GM21367 (cell line): ENCODE results near the gene TMEM135.

Experiments
- ATAC-seq: cut with Tn5 transposase; IDR thresholded peaks from one replicate; pipeline ENCODE4 v1.9.1; 2021; ENCODE audit not compliant: unreplicated experiment

The TMEM135 gene

DNA sequence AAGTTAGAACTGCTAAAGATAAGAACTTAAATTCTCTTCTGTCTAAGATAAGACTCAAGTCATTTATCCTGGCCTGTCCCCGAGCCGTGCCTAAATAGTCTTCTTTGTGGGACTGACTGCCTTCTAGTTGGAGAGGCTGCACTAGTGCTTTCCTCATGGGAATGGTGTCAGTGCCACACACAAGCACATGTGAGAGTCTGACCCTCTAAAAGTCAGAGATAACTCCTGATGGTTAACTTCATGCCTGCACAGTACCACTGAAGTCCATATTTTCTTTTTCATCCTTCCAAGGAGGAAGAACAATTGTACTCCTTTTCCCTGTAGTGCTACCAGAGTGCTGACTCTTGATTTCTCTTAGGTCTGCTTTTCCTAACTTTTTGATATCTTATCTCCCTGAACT lies 309.7 kb downstream of the TMEM135 start:
- no peak for ATAC-seq

GRCh38 chr11:87347854-87348253 lies 310.1 kb downstream of the TMEM135 start:
- no peak for ATAC-seq

- no peak for ATAC-seq
Measured at GRCh38 chr11:87351676-87352075, 313.9 kb downstream of the TMEM135 start.

DNA sequence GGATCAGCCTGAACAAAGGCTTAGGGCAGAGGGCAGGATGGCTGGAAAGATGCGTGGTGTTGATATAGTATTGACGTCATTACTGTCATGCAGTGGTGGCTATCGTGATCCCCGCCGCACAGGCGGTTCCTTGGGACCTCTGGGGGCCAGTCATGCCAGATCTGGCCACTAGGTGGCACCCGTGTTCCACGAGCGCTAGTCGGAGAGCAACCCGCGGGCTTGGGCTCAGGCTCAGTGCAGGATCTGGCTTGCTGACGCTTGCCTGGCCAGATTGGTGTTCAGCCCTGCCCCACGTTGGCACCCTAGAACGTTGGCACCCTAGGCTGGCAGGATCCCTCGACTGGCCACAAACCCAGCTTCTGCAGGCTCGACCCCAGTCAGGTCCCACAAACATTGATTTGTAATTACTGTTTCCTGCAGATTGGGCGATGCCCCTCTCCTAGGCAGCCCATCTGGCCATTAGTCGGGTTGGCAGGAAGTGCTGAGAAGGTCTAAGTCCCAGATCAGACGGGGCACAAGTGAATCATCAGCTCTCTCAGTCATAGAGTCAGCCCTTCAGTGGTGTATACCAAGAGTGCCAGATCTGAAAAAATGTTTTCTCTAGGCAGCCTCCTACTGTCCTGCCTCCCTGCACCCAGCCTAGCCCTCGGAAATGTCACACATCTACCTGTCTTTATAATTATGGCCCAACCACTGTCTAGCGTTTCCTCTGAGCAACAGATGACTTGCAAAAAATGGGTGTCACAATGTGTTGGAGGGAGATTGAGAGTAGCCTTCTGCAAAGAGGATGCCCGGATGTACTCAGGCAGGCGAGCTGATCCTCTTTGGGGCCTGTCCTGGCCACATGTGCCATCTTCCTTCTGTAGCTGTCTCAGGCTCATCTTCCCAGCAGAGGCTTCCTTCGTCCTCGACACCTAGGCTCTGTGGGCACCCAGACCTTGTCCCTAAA lies 315.3 kb downstream of the TMEM135 start:
- ATAC-seq = peak; percentile 95

- ATAC-seq = no peak
Measured at GRCh38 chr11:87353771-87354345, 316.1 kb downstream of the TMEM135 start.

GRCh38 chr11:87355596-87355995 lies 317.9 kb downstream of the TMEM135 start:
- ATAC-seq = no peak

DNA sequence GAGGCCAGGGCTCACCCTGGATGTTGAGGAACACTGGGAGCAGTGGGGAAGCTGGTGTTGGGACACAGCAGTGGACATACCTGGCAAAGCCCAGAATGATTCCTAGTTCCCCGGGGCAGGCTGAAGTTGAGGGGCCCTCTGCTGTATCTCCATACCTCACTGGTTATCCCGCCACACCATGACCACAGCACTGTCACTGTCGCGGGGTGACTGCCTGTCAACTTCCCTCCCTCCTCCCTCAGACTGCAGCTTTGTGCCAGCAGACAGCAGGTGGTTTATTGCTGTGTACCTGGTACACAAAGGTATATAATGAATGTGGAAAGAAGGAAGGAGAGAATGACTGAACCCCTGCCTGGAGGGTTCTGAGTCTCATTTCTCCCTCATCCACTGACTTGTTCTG lies 318.7 kb downstream of the TMEM135 start:
- no peak for ATAC-seq

DNA sequence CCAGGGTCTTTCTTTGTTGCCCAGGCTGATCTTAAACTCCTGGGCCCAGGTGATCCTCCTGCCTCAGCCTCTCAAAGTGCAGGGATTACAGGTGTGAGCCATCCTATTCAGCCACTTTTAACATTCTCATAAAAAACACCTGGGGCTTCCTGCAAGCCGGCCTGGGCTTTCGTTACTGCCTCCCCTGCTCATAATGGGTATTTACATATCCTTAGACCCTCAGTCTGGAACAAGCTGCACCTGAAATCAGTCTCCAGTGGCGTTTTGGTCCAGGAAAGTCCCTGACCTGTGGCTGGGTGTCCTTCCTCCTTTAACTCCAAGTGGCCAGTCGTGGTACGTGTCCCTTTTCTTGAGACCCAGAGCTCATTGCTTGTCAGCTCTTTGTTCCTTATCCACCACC lies 320.7 kb downstream of the TMEM135 start:
- ATAC-seq = no peak

DNA sequence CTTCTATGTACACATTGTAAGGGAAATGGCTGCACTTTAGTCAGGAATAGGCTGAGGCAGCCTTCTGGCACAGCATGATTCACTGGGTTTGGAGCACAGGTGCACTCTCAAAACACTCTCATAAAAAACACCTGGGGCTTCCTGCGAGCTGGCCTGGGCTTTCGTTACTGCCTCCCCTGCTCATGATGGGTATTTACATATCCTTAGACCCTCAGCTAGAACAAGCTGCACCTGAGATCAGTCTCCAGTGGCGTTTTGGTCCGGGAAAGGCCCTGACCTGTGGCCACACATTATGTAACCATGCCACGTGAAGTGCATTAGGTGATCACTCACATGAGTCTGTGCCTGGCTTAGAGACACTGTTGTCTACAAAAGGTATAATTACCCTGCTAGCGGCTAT lies 321.7 kb downstream of the TMEM135 start:
- no peak for ATAC-seq

GRCh38 chr11:87361891-87362290 lies 324.2 kb downstream of the TMEM135 start:
- no peak for ATAC-seq

DNA sequence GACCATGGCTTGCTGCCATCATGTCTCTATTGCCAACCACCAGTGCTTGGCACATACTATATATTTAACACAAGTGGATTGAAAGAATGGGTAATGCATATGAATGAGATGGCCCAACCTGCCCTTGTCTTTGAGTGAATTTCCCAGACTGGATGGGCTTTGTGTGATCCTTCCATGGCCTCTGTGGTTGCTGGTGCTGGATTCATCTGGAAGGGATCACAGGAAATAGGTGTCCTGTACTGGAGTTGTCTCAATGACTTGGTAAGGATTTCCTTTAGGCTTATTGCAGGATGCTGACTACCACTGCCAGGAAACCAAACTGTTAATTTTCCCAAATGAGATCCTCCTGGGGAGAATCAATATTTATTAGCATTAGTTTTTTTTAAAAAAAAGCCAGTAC lies 328.6 kb downstream of the TMEM135 start:
- ATAC-seq = no peak

DNA sequence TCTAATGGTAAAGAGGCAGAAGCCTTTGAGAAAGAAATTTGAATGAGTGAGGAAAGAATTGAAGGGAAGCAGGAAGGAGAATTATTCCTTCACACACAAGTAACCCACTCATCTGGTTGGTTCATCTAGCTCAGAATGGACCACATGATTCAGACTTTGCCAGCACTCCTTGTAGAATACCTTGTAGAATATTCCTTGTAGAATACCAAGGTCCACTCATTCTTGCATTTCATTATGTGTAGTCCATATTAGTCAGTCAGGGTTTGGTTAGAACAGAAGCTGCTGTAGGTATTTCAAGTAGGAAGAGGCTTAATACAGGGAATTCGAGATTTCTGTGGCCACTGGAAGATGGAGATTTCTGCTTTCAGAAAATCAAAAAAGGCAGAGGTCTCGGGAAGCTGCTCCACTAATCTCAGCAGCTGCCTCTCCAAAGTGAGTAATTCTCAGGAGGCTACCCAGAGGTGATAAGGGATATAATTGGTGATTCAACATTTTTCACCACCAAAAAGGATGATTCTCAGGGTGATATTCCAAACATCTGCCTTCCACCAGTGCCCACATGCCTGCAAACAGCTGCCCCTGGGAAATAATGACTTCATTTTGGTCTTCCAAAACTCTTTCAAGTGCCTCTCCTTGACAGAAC lies 329.1 kb downstream of the TMEM135 start:
- no peak for ATAC-seq

DNA sequence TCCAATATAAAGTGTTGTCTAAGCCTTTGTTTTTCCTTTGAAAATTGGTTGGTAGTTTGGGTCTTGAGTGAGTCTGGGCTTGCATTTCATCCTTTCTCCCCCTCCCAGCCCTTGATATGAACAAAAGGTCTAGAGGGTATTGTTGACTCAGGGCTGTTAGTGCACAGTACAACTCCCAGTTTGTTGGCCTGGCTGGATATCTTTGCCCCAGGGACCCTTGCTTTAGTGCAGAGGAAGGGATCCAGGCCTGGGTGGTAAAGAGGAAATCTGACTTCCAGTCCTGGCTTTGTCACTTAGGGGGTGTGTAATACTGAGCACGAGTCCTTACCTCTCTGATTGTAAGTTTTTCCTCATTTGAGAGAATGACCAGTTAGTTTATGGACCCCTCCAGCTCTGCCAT lies 330.4 kb downstream of the TMEM135 start:
- ATAC-seq = no peak

DNA sequence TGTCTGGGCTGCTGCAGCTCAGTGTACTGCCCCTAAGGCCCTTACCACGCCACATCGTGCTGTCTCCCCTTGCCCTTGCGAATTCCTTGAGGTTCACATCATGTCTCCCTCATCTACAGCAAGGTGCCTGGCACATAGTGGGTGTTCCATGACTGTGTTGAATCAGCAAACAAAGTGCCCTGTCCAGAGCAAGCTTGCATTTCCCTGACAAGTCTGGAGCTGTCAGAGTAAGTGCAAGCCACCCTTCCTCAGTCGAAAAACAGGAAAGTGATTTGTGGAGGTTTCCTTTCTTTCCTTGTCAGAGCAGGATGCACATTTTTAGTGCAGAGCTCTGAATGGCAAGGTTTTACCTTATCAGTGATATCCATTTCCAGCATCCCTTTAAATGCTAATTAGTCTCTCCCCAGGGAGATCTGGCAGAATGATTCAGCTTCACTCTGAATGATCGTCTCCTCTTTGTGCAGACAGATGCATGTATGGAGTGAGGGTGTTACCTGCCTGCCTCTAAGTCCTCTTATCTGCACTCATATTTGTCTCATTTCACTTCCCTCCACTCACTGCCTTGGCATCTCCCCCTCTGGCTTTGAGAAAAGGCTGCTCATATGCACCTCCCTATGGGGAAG lies 331.2 kb downstream of the TMEM135 start:
- no peak for ATAC-seq

DNA sequence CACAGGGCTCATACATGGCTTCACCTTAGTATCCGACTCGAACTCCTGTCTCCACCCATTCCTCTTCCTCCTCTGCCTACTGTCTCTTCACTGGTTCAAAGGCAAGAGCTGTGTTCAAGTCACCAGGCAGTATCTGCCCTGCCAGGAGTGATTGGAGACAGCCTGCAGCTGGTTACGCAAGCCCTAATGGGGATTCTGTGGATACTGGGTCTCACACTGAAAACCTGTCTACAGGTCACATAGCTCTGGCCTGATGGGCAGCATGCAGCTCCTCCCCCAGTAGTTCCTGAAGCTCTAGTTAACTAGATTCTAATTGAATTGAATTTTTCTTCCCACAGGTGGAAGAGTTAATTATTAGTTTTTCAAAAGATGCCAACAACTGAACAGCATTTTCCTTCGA lies 332.2 kb downstream of the TMEM135 start:
- ATAC-seq = no peak

- no peak for ATAC-seq
Measured at GRCh38 chr11:87372065-87372464, 334.3 kb downstream of the TMEM135 start.
